ENCODE data around the gene ZNF837.
"Not testable (repeated sequence)": the region's sequence is repeated elsewhere in the genome, so short reads cannot be mapped to it uniquely, and the experiment has no call there.

ZNF837 gene

GRCh38 chr19:58381460-58382212, 806 bp upstream of the ZNF837 start:
- H3K4me2 ChIP-seq (ENCODE audit: insufficient read depth, low read length): peak overlapping the region; percentile 96
- DNase-seq: no peak
- peak overlapping the region; percentile 67 for H3K27ac ChIP-seq (ENCODE audit: low read length)
- TF ChIP-seq, protein P1, sequence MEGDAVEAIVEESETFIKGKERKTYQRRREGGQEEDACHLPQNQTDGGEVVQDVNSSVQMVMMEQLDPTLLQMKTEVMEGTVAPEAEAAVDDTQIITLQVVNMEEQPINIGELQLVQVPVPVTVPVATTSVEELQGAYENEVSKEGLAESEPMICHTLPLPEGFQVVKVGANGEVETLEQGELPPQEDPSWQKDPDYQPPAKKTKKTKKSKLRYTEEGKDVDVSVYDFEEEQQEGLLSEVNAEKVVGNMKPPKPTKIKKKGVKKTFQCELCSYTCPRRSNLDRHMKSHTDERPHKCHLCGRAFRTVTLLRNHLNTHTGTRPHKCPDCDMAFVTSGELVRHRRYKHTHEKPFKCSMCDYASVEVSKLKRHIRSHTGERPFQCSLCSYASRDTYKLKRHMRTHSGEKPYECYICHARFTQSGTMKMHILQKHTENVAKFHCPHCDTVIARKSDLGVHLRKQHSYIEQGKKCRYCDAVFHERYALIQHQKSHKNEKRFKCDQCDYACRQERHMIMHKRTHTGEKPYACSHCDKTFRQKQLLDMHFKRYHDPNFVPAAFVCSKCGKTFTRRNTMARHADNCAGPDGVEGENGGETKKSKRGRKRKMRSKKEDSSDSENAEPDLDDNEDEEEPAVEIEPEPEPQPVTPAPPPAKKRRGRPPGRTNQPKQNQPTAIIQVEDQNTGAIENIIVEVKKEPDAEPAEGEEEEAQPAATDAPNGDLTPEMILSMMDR (IDR thresholded peaks at IDR 0.05; ENCODE audit: borderline replicate concordance, extremely low read depth, low read length, poor library complexity, severe bottlenecking): no peak
- no peak for TF ChIP-seq EZH2 (IDR thresholded peaks at IDR 0.05; ENCODE audit: borderline replicate concordance, low read depth, low read length, severe bottlenecking)
- H3K9ac ChIP-seq (ENCODE audit: low read depth, low read length): peak overlapping the region; percentile 57
- H3K9me3 ChIP-seq (ENCODE audit: insufficient read depth, low read length, severe bottlenecking): no peaks in the 10 kb centered on the region
- H4K20me1 ChIP-seq (ENCODE audit: insufficient read depth, low read length): peaks cover 4% of the 10 kb centered on the region; the same call in 1 of the 2 replicates
- H3K36me3 ChIP-seq (ENCODE audit: insufficient read depth, low read length): no peaks in the 10 kb centered on the region; the same call in 1 of the 2 replicates
- H3K4me1 ChIP-seq (ENCODE audit: insufficient read depth, low read length): peaks cover 39% of the 10 kb centered on the region
- no peaks in the 10 kb centered on the region for H3K27me3 ChIP-seq (ENCODE audit: insufficient read depth, low read length, poor library complexity)
- H3K4me3 ChIP-seq (ENCODE audit: low read depth in 1 of 2, low read length in 2 of 2): peak overlapping the region; percentile 33 to 75; a peak in 3 of 4 replicates
- H2AFZ ChIP-seq (ENCODE audit: low read depth, low read length): peak overlapping the region; percentile 44; the same call in 1 of the 2 replicates
- H3K79me2 ChIP-seq (ENCODE audit: insufficient read depth, low read length): peaks cover 41% of the 10 kb centered on the region
- no peak for ATAC-seq (ENCODE audit: insufficient read depth, low read depth)

GRCh38 chr19:58380037-58380661, 681 bp downstream of the ZNF837 start:
- Histone ChIP-seq H3K79me2 (ENCODE audit: insufficient read depth, low read length) (peaks cover 27% of the 10 kb centered on the region), H4K20me1 (ENCODE audit: insufficient read depth, low read length) (peaks cover 4% of the 10 kb centered on the region; the same call in 1 of the 2 replicates), H2AFZ (ENCODE audit: low read depth, low read length) (peak overlapping the region; percentile 91), H3K4me1 (ENCODE audit: insufficient read depth, low read length) (peaks cover 27% of the 10 kb centered on the region), H3K4me3 (ENCODE audit: low read depth in 1 of 2, low read length in 2 of 2) (peak overlapping the region; percentile 75 to 79), H3K27ac (ENCODE audit: low read length) (peak overlapping the region; percentile 93), H3K27me3 (ENCODE audit: insufficient read depth, low read length, poor library complexity) (no peaks in the 10 kb centered on the region), H3K36me3 (ENCODE audit: insufficient read depth, low read length) (no peaks in the 10 kb centered on the region; the same call in 1 of the 2 replicates), H3K4me2 (ENCODE audit: insufficient read depth, low read length) (peak overlapping the region; percentile 96), H3K9ac (ENCODE audit: low read depth, low read length) (peak overlapping the region; percentile 91), H3K9me3 (ENCODE audit: insufficient read depth, low read length, severe bottlenecking) (no peaks in the 10 kb centered on the region)
- no peak for TF ChIP-seq EZH2 (IDR thresholded peaks at IDR 0.05; ENCODE audit: borderline replicate concordance, low read depth, low read length, severe bottlenecking)
- TF ChIP-seq, protein P1 (IDR thresholded peaks at IDR 0.05; ENCODE audit: borderline replicate concordance, extremely low read depth, low read length, poor library complexity, severe bottlenecking): no peak
- DNase-seq: no peak
- ATAC-seq (ENCODE audit: insufficient read depth, low read depth): no peak

- TF ChIP-seq, protein P1 (IDR thresholded peaks at IDR 0.05; ENCODE audit: borderline replicate concordance, extremely low read depth, low read length, poor library complexity, severe bottlenecking): no peak
- TF ChIP-seq EZH2 (IDR thresholded peaks at IDR 0.05; ENCODE audit: borderline replicate concordance, low read depth, low read length, severe bottlenecking): no peak
- peak overlapping the region; percentile 96 for H3K4me2 ChIP-seq (ENCODE audit: insufficient read depth, low read length)
- H3K9me3 ChIP-seq (ENCODE audit: insufficient read depth, low read length, severe bottlenecking): no peaks in the 10 kb centered on the region
- H3K4me3 ChIP-seq (ENCODE audit: low read depth in 1 of 2, low read length in 2 of 2): peak overlapping the region in 1 of 2 experiments; percentile 75; a peak in 2 of 4 replicates
- H3K79me2 ChIP-seq (ENCODE audit: insufficient read depth, low read length): peaks cover 27% of the 10 kb centered on the region
- H3K36me3 ChIP-seq (ENCODE audit: insufficient read depth, low read length): no peaks in the 10 kb centered on the region; the same call in 1 of the 2 replicates
- H3K27me3 ChIP-seq (ENCODE audit: insufficient read depth, low read length, poor library complexity): no peaks in the 10 kb centered on the region
- no peak for DNase-seq
- ATAC-seq (ENCODE audit: insufficient read depth, low read depth): no peak
- peak overlapping the region; percentile 91; the same call in 1 of the 2 replicates for H3K9ac ChIP-seq (ENCODE audit: low read depth, low read length)
- H4K20me1 ChIP-seq (ENCODE audit: insufficient read depth, low read length): peaks cover 4% of the 10 kb centered on the region; the same call in 1 of the 2 replicates
- no peak overlapping the region for H2AFZ ChIP-seq (ENCODE audit: low read depth, low read length)
- peaks cover 26% of the 10 kb centered on the region for H3K4me1 ChIP-seq (ENCODE audit: insufficient read depth, low read length)
- H3K27ac ChIP-seq (ENCODE audit: low read length): peak overlapping the region; percentile 17; the same call in 1 of the 2 replicates
These were observed 1.6 kb downstream of the ZNF837 start for GRCh38 chr19:58379246-58379645.

DNA sequence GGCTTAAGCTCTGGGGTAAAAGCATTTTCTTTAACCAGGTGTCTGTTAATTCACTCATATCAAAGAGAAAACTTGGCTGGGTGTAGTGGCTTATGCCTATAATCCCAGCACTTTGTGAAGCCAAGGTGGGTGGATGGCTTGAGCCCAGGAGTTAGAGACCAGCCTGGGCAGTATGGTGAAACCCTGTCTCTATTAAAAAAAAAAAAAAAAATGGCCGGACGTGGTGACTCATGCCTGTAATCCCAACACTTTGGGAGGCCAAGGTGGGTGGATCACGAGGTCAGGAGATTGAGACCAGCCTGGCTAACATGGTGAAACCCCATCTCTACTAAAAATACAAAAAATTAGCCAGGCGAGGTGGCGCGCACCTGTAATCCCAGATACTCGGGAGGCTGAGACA, 4.1 kb downstream of the ZNF837 start:
- not testable (repeated sequence) for H3K9me3 ChIP-seq (ENCODE audit: insufficient read depth, low read length, severe bottlenecking); H2AFZ ChIP-seq (ENCODE audit: low read depth, low read length); H3K27ac ChIP-seq (ENCODE audit: low read length); DNase-seq; H3K9ac ChIP-seq (ENCODE audit: low read depth, low read length); H3K4me3 ChIP-seq (ENCODE audit: low read depth in 1 of 2, low read length in 2 of 2); H3K36me3 ChIP-seq (ENCODE audit: insufficient read depth, low read length); H4K20me1 ChIP-seq (ENCODE audit: insufficient read depth, low read length); ATAC-seq (ENCODE audit: insufficient read depth, low read depth); H3K4me2 ChIP-seq (ENCODE audit: insufficient read depth, low read length); H3K27me3 ChIP-seq (ENCODE audit: insufficient read depth, low read length, poor library complexity)
- H3K79me2 ChIP-seq (ENCODE audit: insufficient read depth, low read length): peaks cover 21% of the 10 kb centered on the region
- peaks cover 19% of the 10 kb centered on the region for H3K4me1 ChIP-seq (ENCODE audit: insufficient read depth, low read length)

Measured in DND-41 (cell line).